ENCODE results near the gene B9D2.

GRCh38 chr19:41357746-41358145, 6.2 kb downstream of the B9D2 start:
- TF ChIP-seq CTCF (IDR thresholded peaks at IDR 0.05), result no peak
- TF ChIP-seq POLR2A (IDR thresholded peaks at IDR 0.05), result no peak
